HL-60/S4 treated with retinoic acid at 250 ng/mL for 4 days and 3 days (cell line): Measurements from ENCODE around the gene GTF2H3.

Source experiments
- in situ Hi-C: fragments of 300-500 bp; cut with MboI; formaldehyde crosslinking; loops from 2 replicates; pipeline ENCODE4 v1.7.0; 2022; ENCODE audit warnings: low sequenced_read_pairs

GTF2H3 gene

DNA sequence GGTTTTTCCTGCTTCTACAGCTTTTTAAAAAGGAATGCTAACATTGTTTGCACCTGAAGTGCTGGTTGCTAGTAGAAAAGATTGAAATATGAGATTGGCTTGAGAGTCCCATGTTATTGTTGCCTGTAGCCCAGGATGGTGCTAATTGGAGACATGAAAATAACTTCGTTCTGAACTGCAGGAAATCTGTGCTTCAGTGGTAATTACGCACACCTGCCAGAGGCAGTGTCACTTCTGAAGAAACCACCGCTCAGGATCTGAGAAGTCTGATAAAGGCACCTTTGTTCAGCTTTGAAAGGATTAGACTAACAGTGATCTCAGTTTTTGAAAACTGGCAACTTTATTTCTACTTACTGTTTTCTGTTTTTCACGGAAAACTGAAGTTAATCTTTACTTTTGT, 63.0 kb downstream of the GTF2H3 start:
- in situ Hi-C loops, result no loop called here

GRCh38 chr12:123705935-123706334, 72.3 kb downstream of the GTF2H3 start:
- in situ Hi-C loops, result no loop called here

- in situ Hi-C loops, result no loop called here
Measured at GRCh38 chr12:123707466-123707865, 73.8 kb downstream of the GTF2H3 start.
